Naive thymus-derived CD8-positive, alpha-beta T cell (primary cell): ENCODE measurements around the gene GRID1. TPM values are rescaled to one million over a fixed set of nuclear protein-coding genes. Genes with fewer than 3 reads are reported as not detected.

Source experiments
- ATAC-seq, 2 donors: fragments of 150-1000 bp; cut with Tn5 transposase in 1 of 2; sonication (Bioruptor Pico), chemical (Tn5 transposase) in 1 of 2; 1 replicate in 1 of 2; 2 replicates in 1 of 2; pipeline ENCODE4 v1.10.0; 2021; ENCODE audit warnings: mild to moderate bottlenecking in 2 of 2, moderate library complexity in 2 of 2
- POLR2A ChIA-PET: fragments of 350-600 bp; sonication (Branson Sonifier 250); formaldehyde crosslinking; loops from one replicate; lab custom pipeline; 2021; ENCODE audit warnings: antibody characterized with exemption; lab: Charles Lee
- DNase-seq, 10 donors: peaks; one replicate each; pipeline versions ENCODE4 v3.0.0 to v3.0.0-alpha.2; 2020 to 2022
- H3K27ac Mint-ChIP-seq, 10 donors: one replicate each; pipeline ENCODE4 v1.8.0; 2020 to 2022; ENCODE audit warnings: mild to moderate bottlenecking in 10 of 10, mixed read lengths in 10 of 10, moderate library complexity in 4 of 10, inconsistent platforms in 1 of 10
- H3K27me3 Mint-ChIP-seq, 5 donors: one replicate each; pipeline ENCODE4 v1.8.0; 2021 to 2022; ENCODE audit warnings: mixed read lengths in 5 of 5
- H3K36me3 Mint-ChIP-seq, 3 donors: one replicate each; pipeline ENCODE4 v1.8.0; 2020 to 2022; ENCODE audit warnings: mixed read lengths in 3 of 3, mild to moderate bottlenecking in 2 of 3, inconsistent platforms in 1 of 3
- H3K4me1 Mint-ChIP-seq, 4 donors: one replicate each; pipeline ENCODE4 v1.8.0; 2021 to 2022; ENCODE audit warnings: mixed read lengths in 4 of 4
- H3K4me3 Mint-ChIP-seq, 10 donors: one replicate each; pipeline ENCODE4 v1.8.0; 2020 to 2022; ENCODE audit warnings: mild to moderate bottlenecking in 10 of 10, mixed read lengths in 10 of 10, moderate library complexity in 6 of 10, inconsistent platforms in 1 of 10
- H3K9me3 Mint-ChIP-seq, 9 donors: one replicate each; pipeline ENCODE4 v1.8.0; 2020 to 2022; ENCODE audit warnings: mixed read lengths in 9 of 9, mild to moderate bottlenecking in 3 of 9, inconsistent platforms in 1 of 9, moderate library complexity in 1 of 9
- polyA plus RNA-seq, 3 donors: library from polyadenylated mRNA; unstranded; fragments of 300-500 nt; fragmentation: Illumina TruSeq; gene quantifications; one replicate each; pipeline ENCODE4 v1.2.3, GENCODE V29; 2021
- total RNA-seq, 8 experiments: library from RNA in 2 of 8; stranded (reverse) in 2 of 8; gene quantifications; one replicate each; pipeline ENCODE4 v1.2.3 and lab custom pipeline; 2021 to 2026

GRID1 gene
- total and polyA plus RNA-seq, 5 experiments from 2014 or later = not detected

DNA sequence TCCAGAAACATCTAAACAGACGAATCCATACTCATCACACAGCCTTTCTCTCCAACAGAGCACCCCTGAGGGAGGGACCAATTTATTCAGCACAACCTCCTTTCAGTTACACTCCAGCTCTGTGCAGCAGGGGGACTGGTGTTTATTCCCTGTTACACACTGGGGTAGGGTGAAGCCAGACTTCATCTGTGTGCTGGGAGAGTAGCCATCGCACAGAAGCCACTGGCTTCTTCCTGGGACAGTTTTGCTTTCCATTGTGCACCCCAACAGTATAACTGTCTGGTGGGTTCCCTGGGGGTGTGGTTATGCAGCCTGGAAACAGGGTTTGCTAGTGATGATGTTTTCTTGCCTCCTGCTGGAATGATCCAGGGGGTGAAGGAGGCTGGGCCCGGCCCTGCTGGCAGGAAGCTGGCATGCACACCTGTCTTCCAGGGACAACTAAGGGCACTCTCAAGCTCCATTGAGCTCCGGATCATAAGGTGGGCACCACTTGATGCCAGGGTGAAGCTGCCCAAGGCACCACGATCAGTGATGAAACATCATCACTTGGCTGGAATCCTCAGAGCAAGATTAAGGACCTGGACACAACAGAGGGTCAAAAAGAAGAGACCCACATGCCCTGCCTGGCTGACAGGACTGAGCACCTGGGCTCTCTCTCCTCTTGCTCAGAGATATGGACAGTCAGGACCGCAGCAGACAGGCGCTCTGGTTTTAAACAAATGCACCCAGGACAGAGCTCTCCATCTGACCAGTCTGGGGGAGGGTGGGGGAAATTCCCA is 293.2 kb downstream of the GRID1 start:
- Mint-ChIP-seq H3K9me3 (peaks cover 0 to 10% (median 0%) of the 10 kb centered on the region in 9 donors), H3K27ac (no peak overlapping the region), H3K4me1 (no peaks in the 10 kb centered on the region), H3K36me3 (no peaks in the 10 kb centered on the region), H3K4me3 (no peak overlapping the region), H3K27me3 (peaks cover 12 to 21% (median 17%) of the 10 kb centered on the region in 5 donors)
- DNase-seq (no peak), ATAC-seq (no peak)
- POLR2A ChIA-PET = no interaction called here

DNA sequence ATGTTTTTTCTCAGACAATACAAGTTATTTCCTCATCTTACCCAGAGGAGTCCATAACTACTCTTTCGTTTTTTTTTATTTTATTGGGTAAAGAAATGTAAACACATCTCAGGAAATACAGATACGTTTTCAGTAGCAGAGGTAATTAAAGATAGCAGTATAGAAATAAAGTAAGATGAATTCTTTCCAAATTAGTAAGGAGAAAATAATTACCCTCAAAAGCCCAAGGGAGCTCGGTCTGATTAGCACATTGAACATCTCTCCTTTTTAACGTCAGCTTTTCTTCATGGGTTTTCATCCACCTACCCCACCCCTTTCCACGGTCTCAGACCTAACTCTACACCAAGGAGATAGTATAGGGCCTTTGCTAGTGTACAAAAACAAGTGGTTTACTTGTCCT is 294.2 kb downstream of the GRID1 start:
- Mint-ChIP-seq H3K4me1 (no peaks in the 10 kb centered on the region), H3K9me3 (peaks cover 0 to 10% (median 0%) of the 10 kb centered on the region in 9 donors), H3K27me3 (peaks cover 9 to 18% (median 13%) of the 10 kb centered on the region in 5 donors), H3K4me3 (no peak overlapping the region), H3K36me3 (no peaks in the 10 kb centered on the region), H3K27ac (no peak overlapping the region)
- DNase-seq = no peak
- POLR2A ChIA-PET = no interaction called here
- no peak for ATAC-seq

DNA sequence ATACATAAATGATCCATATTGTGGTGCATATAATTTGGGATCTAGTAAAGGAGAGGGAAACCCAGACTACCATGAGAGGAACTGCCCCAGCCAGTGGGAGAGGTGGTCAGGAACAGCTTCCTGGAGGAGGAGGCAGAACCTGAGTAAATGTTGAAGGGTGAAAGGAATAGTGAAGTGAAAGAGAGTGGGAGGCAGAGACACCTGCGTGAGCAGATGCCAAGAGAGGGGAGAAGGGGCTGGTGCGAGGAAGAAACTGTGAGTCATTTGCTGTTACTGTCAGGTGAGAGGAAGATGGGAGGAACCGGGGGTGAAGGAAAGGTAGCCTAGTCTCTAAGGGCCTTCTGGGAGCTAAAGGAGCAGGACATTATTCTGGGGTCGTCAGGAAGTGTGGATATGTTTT is 294.8 kb downstream of the GRID1 start:
- H3K27me3 Mint-ChIP-seq = peaks cover 5 to 13% (median 10%) of the 10 kb centered on the region in 5 donors
- H3K36me3 Mint-ChIP-seq = no peaks in the 10 kb centered on the region
- H3K4me1 Mint-ChIP-seq = no peaks in the 10 kb centered on the region
- ATAC-seq = no peak
- POLR2A ChIA-PET = no interaction called here
- no peak for DNase-seq
- H3K9me3 Mint-ChIP-seq = peaks cover 0 to 10% (median 0%) of the 10 kb centered on the region in 9 donors
- H3K27ac Mint-ChIP-seq = no peak overlapping the region
- H3K4me3 Mint-ChIP-seq = no peak overlapping the region

DNA sequence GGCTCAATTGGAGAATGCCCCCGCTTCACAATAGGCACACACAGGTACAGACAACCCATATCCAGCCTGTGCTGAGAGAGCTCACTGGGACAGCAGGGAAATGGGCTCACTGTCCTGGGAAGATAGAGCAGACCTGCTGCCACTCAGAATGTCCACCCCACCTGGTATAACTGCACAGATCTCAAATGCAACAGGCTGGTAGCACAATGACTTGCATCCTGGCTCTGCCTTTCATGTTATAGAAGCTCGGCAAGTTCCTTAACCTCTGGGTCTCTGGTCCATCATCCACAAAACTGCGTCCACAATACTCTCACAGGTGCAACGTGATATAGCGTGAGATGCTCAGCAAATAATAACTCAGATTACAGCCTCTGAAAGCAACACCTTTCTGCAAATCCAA is 295.4 kb downstream of the GRID1 start:
- POLR2A ChIA-PET = no interaction called here
- H3K9me3 Mint-ChIP-seq = peaks cover 0 to 5% (median 0%) of the 10 kb centered on the region in 9 donors
- ATAC-seq (no peak), DNase-seq (no peak)
- peaks cover 4 to 15% (median 7%) of the 10 kb centered on the region in 5 donors for H3K27me3 Mint-ChIP-seq
- no peaks in the 10 kb centered on the region for H3K4me1 Mint-ChIP-seq
- H3K36me3 Mint-ChIP-seq = no peaks in the 10 kb centered on the region
- no peak overlapping the region for H3K27ac Mint-ChIP-seq
- H3K4me3 Mint-ChIP-seq = no peak overlapping the region

DNA sequence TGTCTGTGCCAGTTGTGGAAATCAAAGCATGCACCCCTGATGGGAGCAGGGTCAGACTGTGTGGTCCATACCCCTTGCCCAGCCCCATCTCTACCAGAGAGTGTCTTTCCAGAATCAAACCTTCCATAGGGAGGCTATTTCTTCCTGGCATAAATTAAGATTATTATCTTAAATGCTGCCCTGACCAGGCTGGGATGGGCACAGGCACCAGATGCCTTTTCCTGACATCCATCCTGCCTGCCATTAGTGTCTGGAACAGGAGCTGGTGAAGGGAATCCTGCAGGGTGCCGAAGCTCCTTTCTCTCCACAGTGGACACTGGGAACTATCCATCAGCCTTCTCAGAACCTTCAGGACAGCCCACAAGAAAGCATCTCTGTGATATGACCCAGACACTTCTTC is 296.3 kb downstream of the GRID1 start:
- POLR2A ChIA-PET = no interaction called here
- Mint-ChIP-seq H3K4me3 (no peak overlapping the region), H3K27me3 (peaks cover 3 to 15% (median 9%) of the 10 kb centered on the region in 5 donors), H3K27ac (no peak overlapping the region), H3K36me3 (no peaks in the 10 kb centered on the region), H3K4me1 (no peaks in the 10 kb centered on the region), H3K9me3 (no peaks in the 10 kb centered on the region)
- DNase-seq (no peak), ATAC-seq (no peak)

DNA sequence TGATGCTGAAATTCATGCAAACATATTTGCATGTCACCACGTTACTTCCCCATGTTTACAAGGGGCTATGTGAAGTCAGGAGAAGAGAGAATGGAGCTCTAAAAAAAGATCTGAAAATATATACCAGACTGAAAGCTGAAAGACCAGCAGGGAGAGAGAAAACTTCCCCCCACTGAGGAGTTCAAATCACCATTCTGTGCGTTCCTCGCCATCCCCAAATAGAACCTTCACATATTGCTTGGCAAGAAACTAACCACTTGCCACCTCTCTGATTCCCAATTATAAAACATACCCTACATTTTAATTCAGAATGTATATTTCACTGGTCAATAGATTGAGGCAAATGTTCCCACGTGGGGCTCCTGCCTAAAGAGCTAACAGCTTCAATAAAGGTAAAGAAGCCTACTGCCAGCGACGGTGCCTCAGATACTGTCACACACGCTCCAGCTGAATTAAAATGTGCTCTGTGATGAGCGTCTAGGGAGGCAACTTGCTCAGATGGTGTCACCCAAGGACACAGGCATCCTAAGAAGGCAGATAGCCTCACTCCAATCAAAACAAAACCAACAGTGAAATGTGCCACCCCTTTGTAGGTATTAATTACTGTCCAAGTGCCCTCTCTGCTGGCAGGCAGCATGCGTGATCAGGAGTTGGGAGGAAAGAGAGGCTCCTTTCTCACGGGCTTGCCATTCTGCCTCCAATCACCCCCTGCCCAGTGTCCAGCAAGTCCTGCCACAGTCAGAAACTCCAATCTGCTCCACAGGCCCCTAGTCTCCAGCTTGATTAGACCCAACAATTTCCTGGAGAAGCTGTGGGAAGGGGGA is 298.2 kb downstream of the GRID1 start:
- DNase-seq = no peak
- ATAC-seq = no peak
- no peaks in the 10 kb centered on the region for H3K9me3 Mint-ChIP-seq
- H3K4me1 Mint-ChIP-seq = no peaks in the 10 kb centered on the region
- no peak overlapping the region for H3K27ac Mint-ChIP-seq
- no peaks in the 10 kb centered on the region for H3K36me3 Mint-ChIP-seq
- no peak overlapping the region for H3K4me3 Mint-ChIP-seq
- POLR2A ChIA-PET = no interaction called here
- H3K27me3 Mint-ChIP-seq = peaks cover 1 to 16% (median 12%) of the 10 kb centered on the region in 5 donors

DNA sequence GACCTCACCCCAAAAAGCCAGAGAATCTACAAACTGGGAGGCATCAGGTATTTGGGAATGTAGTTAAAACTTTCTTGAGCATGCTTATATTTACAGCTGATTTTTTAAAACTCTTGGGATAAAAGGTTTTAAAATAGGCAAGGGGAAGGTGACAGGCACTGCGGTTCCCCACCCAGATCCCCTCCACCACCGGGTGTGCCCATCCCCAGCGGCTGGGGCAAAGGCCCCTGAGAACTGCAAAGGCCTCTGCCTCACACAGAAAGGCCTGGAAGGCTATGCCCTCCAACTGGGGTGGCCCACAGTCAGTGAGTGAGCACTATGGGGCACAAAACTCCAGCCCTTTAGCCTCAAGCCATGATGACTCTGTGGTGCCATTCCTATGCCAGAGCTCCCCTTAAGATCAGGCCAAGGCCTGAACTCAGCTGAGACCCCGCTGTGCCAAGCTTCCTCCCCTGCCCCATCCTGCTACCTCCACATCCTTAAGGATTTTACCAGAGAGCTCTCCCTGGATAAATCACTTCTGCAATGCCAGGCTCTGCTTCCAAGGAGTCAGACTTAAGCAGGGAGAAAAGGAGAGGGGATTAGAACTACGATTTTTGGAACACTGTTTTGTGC is 299.1 kb downstream of the GRID1 start:
- no peaks in the 10 kb centered on the region for H3K36me3 Mint-ChIP-seq
- no peak overlapping the region for H3K27ac Mint-ChIP-seq
- ATAC-seq = no peak
- H3K27me3 Mint-ChIP-seq = peaks cover 1 to 18% (median 13%) of the 10 kb centered on the region in 5 donors
- no peak overlapping the region for H3K4me3 Mint-ChIP-seq
- no peaks in the 10 kb centered on the region for H3K9me3 Mint-ChIP-seq
- POLR2A ChIA-PET = no interaction called here
- no peak for DNase-seq
- no peaks in the 10 kb centered on the region for H3K4me1 Mint-ChIP-seq

DNA sequence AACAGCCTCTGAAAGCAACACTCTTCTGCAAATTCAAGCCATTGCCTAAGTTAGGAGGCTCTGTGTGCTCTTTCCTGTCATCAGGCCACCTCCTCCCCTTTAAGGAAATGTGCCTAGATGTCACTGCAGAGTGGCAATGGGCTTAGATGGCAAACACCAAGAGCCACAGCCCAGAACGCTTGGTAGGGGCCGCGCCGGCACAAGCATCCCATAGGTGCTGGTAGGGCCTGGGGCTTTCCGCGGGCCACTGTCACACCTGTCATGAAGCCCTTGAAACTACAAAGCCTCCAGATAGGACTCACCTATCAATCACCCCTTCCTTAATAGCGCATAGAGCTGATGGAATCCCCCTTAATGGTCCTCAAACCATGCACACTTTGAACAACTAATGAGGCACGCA is 299.9 kb downstream of the GRID1 start:
- H3K27ac Mint-ChIP-seq = no peak overlapping the region
- POLR2A ChIA-PET = no interaction called here

DNA sequence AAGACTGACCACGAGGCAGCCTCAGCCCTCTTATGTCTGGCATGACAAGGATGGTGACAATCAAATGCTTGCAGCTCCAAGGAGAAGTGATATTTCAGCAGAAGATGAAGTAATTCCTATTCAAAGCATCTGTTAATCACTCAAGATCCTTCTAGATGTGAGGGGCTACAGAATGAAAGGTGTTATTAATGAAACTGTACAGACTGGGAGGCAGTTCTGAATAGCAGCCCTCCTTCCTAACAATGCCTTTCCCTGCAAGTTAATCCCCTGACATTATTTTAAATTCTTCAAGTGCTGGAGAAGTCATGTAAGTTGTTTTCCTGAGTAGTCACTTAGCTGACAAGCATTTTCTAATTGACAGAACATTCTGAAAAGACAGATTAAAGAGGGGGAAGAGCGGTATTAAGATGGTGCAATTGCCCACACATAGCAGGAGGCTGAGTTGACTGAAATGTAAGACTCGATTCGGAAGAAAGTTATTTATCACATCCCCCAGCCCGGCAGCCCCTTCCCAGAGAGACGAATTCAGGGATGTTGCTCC is 300.8 kb downstream of the GRID1 start:
- H3K27ac Mint-ChIP-seq = no peak overlapping the region
- no peak overlapping the region for H3K4me3 Mint-ChIP-seq
- H3K36me3 Mint-ChIP-seq = no peaks in the 10 kb centered on the region
- peaks cover 3 to 36% (median 11%) of the 10 kb centered on the region in 5 donors for H3K27me3 Mint-ChIP-seq
- H3K4me1 Mint-ChIP-seq = no peaks in the 10 kb centered on the region
- no peak for ATAC-seq
- POLR2A ChIA-PET = no interaction called here
- no peak for DNase-seq
- no peaks in the 10 kb centered on the region for H3K9me3 Mint-ChIP-seq

More for the DNA sequence above, 299.9 kb downstream of the GRID1 start:
- no peaks in the 10 kb centered on the region for H3K9me3 Mint-ChIP-seq
- H3K4me3 Mint-ChIP-seq = no peak overlapping the region
- DNase-seq (no peak), ATAC-seq (no peak)
- peaks cover 1 to 27% (median 10%) of the 10 kb centered on the region in 5 donors for H3K27me3 Mint-ChIP-seq
- H3K36me3 Mint-ChIP-seq = no peaks in the 10 kb centered on the region
- no peaks in the 10 kb centered on the region for H3K4me1 Mint-ChIP-seq

DNA sequence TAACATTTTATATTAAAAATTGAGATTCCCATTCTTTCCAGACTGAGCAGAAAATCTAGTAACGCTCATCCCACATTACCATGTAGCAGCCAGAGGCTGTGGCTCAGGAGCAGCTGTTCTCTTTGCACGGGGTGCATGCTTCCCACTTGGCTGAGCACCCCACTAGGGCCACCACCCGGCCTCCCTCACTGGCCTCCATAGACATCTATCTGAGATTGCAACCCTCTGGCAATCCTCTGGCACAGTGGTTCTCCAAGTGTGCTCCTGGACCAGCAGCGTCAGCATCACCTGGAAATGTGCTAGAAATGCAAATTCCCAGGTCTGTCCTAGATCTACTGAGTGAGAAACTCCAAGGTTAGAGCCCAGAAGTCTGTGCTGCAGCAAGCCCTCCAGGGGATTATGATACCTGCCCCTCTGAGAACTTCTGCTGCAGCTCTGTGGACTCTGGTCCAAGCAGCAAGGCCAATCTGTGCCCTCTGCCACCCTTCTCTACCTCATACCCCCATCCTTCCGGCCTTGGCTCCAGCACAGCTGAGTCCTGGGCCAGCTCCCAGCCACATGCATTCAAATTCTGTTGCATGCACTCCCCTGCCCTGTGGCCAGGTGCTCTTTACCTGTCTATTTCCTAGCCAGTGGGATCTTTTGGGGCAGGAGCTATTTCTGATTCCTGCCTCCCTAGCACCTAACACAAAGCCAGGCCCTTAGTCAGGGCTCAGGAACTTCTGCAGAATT is 301.5 kb downstream of the GRID1 start:
- DNase-seq = no peak
- POLR2A ChIA-PET = no interaction called here
- Mint-ChIP-seq H3K4me3 (no peak overlapping the region), H3K27ac (no peak overlapping the region), H3K9me3 (no peaks in the 10 kb centered on the region), H3K27me3 (peaks cover 3 to 37% (median 11%) of the 10 kb centered on the region in 5 donors), H3K36me3 (no peaks in the 10 kb centered on the region), H3K4me1 (no peaks in the 10 kb centered on the region)
- ATAC-seq = no peak

DNA sequence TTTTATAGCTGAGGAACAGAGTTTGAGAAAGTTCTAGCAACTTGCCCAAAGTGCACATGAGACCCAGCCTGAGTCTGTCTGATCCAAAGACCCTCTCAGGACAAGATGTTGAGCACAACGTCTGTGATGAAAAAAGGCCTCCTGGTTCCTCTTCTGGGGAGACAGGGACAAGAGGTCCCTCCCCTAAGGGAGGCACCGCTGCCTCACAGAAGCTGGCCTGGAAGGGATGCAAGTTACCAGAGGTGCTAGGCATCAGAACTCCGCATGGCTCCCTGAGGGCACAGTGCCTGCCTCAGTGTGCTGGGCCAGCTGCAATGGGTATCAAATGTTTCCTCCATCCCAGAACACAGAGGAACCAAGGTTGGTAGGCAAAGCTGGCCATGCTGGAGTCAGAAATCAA is 302.4 kb downstream of the GRID1 start:
- Mint-ChIP-seq H3K4me3 (no peak overlapping the region), H3K4me1 (no peaks in the 10 kb centered on the region)
- POLR2A ChIA-PET = no interaction called here

DNA sequence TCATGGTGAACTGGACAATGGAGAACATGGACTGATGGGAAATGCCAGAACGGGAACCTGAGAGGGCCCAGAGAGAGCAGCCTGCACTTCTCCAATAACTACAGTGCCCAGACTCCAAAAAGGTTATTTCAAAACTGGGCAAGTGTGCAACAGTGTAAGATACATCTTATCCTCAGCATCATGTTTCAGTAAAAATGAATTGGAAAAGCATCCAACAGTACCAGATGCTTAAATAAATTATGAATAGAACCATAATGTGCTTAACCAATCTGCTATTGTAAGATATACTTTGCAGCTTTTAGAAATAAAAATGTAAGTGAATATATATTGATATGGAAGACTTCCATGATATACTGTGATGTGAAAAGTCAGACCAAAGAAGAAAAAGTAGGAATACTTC is 303.3 kb downstream of the GRID1 start:
- no peak for ATAC-seq
- Mint-ChIP-seq H3K4me3 (no peak overlapping the region), H3K36me3 (no peaks in the 10 kb centered on the region), H3K27ac (no peak overlapping the region), H3K9me3 (no peaks in the 10 kb centered on the region), H3K4me1 (no peaks in the 10 kb centered on the region), H3K27me3 (peaks cover 3 to 37% (median 11%) of the 10 kb centered on the region in 5 donors)
- DNase-seq = no peak
- POLR2A ChIA-PET = no interaction called here

More for the DNA sequence above, 302.4 kb downstream of the GRID1 start:
- Mint-ChIP-seq H3K36me3 (no peaks in the 10 kb centered on the region), H3K9me3 (no peaks in the 10 kb centered on the region), H3K27me3 (peaks cover 2 to 37% (median 11%) of the 10 kb centered on the region in 5 donors), H3K27ac (no peak overlapping the region)
- ATAC-seq (no peak), DNase-seq (no peak)
